OCI-LY1 (cell line): ENCODE results near the gene BBX.
"Not testable (repeated sequence)": the region's sequence is repeated elsewhere in the genome, so short reads cannot be mapped to it uniquely, and the experiment has no call there.

Source experiments
- H2AFZ ChIP-seq: fragments of 200-600 bp; sonication (generic), shearing (Covaris generic); 2 replicates; pipeline ENCODE4 v1.6.0; 2014; ENCODE audit warnings: antibody characterized with exemption, mild to moderate bottlenecking, low read length
- H3F3A ChIP-seq: fragments of 200-600 bp; sonication (generic), shearing (Covaris generic); 2 replicates; pipeline ENCODE4 v1.6.0; 2014; ENCODE audit warnings: mild to moderate bottlenecking, antibody characterized with exemption, low read length, moderate library complexity; ENCODE audit not compliant: insufficient read depth
- H3K27ac ChIP-seq: fragments of 200-600 bp; sonication (generic); 2 replicates; pipeline ENCODE4 v1.5.1; 2014; ENCODE audit warnings: low read length, mixed run types, mild to moderate bottlenecking, low read depth; ENCODE audit not compliant: poor library complexity, severe bottlenecking
- H3K27me3 ChIP-seq: fragments of 200-600 bp; sonication (generic); 2 replicates; pipeline ENCODE4 v1.6.0; 2014; ENCODE audit warnings: antibody characterized with exemption, mild to moderate bottlenecking, low read length, moderate library complexity; ENCODE audit not compliant: insufficient read depth
- H3K36me3 ChIP-seq: fragments of 200-600 bp; sonication (generic); 2 replicates; pipeline ENCODE4 v1.6.1; 2014; ENCODE audit warnings: mild to moderate bottlenecking, antibody characterized with exemption, low read length, moderate library complexity, mixed read lengths; ENCODE audit not compliant: insufficient read depth
- H3K4me1 ChIP-seq: fragments of 200-600 bp; sonication (generic); 2 replicates; pipeline ENCODE4 v1.5.1; 2014; ENCODE audit warnings: mild to moderate bottlenecking, low read length, moderate library complexity; ENCODE audit not compliant: insufficient read depth, severe bottlenecking
- H3K4me2 ChIP-seq: fragments of 200-600 bp; sonication (generic), shearing (Covaris generic); 2 replicates; pipeline ENCODE4 v1.6.1; 2014; ENCODE audit warnings: low read length
- H3K4me3 ChIP-seq: fragments of 200-600 bp; sonication (generic); 2 replicates; pipeline ENCODE4 v1.5.1; 2014; ENCODE audit warnings: low read length, low read depth, mild to moderate bottlenecking, mixed read lengths; ENCODE audit not compliant: poor library complexity, severe bottlenecking
- H3K79me2 ChIP-seq: fragments of 200-600 bp; shearing (Covaris generic); 2 replicates; pipeline ENCODE4 v1.6.1; 2016; ENCODE audit warnings: mixed run types, low read length, mixed read lengths; ENCODE audit not compliant: insufficient read depth
- H3K9ac ChIP-seq: fragments of 200-600 bp; sonication (generic), shearing (Covaris generic); 2 replicates; pipeline ENCODE4 v1.6.1; 2014; ENCODE audit warnings: mild to moderate bottlenecking, low read length, mixed read lengths
- H3K9me2 ChIP-seq: fragments of 200-600 bp; sonication (generic), shearing (Covaris generic); 2 replicates; pipeline ENCODE4 v1.6.1; 2014; ENCODE audit warnings: low read depth, mild to moderate bottlenecking, low read length, mixed read lengths
- H3K9me3 ChIP-seq: fragments of 200-600 bp; shearing (Covaris generic); 2 replicates; pipeline ENCODE4 v1.6.1; 2014; ENCODE audit warnings: low read length, mixed read lengths
- H4K20me1 ChIP-seq: fragments of 200-600 bp; sonication (generic), shearing (Covaris generic); 2 replicates; pipeline ENCODE4 v1.6.0; 2016; ENCODE audit warnings: mild to moderate bottlenecking, low read length; ENCODE audit not compliant: insufficient read depth
- EZH2 ChIP-seq: fragments of 200-600 bp; sonication (generic), shearing (Covaris generic); IDR thresholded peaks from 2 replicates; pipeline ENCODE4 v1.8.0; 2017; ENCODE audit warnings: borderline replicate concordance, mixed run types, mild to moderate bottlenecking, antibody characterized with exemption, low read length, moderate library complexity, mixed read lengths
- TF ChIP-seq, protein P1 (sequence below): fragments of 200-600 bp; sonication (generic), shearing (Covaris generic); IDR thresholded peaks from 2 replicates; pipeline ENCODE4 v1.5.1; 2017; ENCODE audit warnings: mild to moderate bottlenecking, antibody characterized with exemption, low read length, moderate library complexity, mixed read lengths

Gene BBX

DNA sequence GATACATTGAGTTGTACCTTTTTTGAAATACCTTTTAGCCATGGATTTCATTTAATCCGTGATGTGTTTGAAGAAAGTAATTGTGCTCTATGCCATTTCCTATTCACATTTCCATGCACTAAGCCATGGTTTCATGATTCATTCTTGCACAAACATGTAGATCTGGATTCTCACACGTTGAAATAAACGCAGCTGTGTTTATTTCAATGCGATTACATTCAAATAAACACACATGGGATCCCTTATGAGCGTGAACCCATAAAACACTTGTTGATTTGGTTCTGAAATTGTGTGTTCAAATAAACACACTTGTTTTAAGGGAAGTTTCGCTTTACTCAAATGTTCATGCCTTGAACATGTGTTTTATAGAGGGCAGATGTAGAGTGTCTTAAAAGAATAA lies 39.2 kb downstream of the BBX start:
- Histone ChIP-seq H4K20me1 (no peaks in the 10 kb centered on the region), H2AFZ (no peak overlapping the region)
- no peak for TF ChIP-seq EZH2
- TF ChIP-seq, protein P1, sequence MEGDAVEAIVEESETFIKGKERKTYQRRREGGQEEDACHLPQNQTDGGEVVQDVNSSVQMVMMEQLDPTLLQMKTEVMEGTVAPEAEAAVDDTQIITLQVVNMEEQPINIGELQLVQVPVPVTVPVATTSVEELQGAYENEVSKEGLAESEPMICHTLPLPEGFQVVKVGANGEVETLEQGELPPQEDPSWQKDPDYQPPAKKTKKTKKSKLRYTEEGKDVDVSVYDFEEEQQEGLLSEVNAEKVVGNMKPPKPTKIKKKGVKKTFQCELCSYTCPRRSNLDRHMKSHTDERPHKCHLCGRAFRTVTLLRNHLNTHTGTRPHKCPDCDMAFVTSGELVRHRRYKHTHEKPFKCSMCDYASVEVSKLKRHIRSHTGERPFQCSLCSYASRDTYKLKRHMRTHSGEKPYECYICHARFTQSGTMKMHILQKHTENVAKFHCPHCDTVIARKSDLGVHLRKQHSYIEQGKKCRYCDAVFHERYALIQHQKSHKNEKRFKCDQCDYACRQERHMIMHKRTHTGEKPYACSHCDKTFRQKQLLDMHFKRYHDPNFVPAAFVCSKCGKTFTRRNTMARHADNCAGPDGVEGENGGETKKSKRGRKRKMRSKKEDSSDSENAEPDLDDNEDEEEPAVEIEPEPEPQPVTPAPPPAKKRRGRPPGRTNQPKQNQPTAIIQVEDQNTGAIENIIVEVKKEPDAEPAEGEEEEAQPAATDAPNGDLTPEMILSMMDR = no peak

DNA sequence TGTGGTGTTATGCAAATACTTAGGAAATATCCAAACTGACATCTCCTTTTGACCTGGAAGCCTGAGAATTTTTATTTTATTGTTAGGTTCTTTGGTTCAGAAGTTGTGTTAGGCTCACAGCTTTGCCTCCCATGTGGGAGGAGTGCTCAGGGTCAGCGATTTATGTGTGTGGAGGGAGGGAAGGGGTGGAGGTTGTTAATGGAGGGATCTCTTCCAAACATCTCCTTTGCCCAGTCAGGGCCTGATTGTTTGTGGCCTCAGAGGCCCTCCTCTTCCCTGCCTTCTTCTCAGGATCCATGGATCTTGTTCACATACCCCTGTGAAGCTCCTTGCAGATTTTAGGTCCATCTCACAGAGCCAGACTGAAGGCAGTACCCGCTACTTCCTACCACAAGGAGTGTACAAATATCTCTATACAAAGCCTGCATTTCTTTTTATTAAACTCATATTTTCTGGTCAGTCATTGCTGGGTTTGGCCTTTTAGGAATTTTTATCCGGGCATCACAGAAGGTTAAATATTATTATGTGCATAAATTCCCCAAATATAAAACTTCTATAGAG lies 40.3 kb downstream of the BBX start:
- Histone ChIP-seq H4K20me1 (no peaks in the 10 kb centered on the region), H3K4me1 (peaks cover 12% of the 10 kb centered on the region), H3K79me2 (peaks cover 27% of the 10 kb centered on the region), H3K9me3 (no peaks in the 10 kb centered on the region), H3K27me3 (no peaks in the 10 kb centered on the region), H3K9me2 (no peaks in the 10 kb centered on the region), H3F3A (no peaks in the 10 kb centered on the region), H3K4me3 (no peak overlapping the region), H3K36me3 (no peaks in the 10 kb centered on the region), H3K4me2 (no peak overlapping the region), H2AFZ (no peak overlapping the region), H3K9ac (no peak overlapping the region), H3K27ac (peak overlapping the region; percentile 4)
- TF ChIP-seq, protein P1 = no peak
- TF ChIP-seq EZH2 = no peak

More for the DNA sequence above, 39.2 kb downstream of the BBX start:
- Histone ChIP-seq H3K36me3 (no peaks in the 10 kb centered on the region), H3K9me3 (no peaks in the 10 kb centered on the region), H3K27ac (no peak overlapping the region), H3K9ac (no peak overlapping the region), H3K4me3 (no peak overlapping the region), H3K79me2 (peaks cover 25% of the 10 kb centered on the region), H3K27me3 (no peaks in the 10 kb centered on the region), H3F3A (no peaks in the 10 kb centered on the region), H3K4me1 (peaks cover 12% of the 10 kb centered on the region), H3K4me2 (no peak overlapping the region), H3K9me2 (no peaks in the 10 kb centered on the region)

DNA sequence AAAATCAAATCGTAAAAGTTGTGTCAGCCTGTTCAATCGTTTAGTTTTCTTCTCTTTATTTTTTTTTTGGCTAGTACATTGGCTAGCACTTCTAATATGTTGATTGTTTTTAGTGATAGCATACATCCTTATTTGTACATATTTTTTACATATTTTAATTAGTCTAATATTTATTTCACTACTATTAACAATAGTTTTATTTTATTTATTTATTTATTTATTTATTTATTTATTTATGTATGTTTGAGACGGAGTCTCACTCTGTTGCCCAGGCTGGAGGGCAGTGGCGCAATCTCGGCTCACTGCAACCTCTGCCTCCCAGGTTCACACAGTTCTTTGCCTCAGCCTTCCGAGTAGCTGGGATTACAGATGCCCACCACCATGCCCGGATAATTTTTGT lies 42.5 kb downstream of the BBX start:
- not testable (repeated sequence) for H3K4me3 ChIP-seq, H3K36me3 ChIP-seq, H3K9me2 ChIP-seq, H3K9me3 ChIP-seq, H4K20me1 ChIP-seq, H3K27ac ChIP-seq, H2AFZ ChIP-seq, H3K27me3 ChIP-seq, H3F3A ChIP-seq, H3K9ac ChIP-seq, H3K4me2 ChIP-seq
- H3K4me1 ChIP-seq = peaks cover 12% of the 10 kb centered on the region
- peaks cover 27% of the 10 kb centered on the region for H3K79me2 ChIP-seq

DNA sequence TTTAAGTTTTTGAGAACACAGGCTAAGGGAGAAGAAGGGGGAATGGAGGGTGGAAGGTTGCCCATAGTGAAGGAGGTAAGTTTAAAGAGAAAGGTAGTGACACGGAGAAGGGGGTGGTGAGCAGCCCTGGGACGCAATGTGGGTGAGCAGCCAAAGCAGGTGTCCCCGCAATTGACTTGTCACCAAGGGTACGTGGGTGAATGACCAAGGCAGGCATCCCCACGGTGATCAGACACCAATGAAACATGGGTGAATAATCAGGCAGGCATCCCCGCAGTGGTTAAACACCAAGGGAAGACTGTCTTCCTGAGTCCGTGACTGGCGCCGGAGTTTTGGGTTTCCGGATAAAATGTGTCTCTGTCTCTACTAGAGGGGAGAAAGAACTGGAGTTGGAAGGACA lies 48.3 kb downstream of the BBX start:
- not testable (repeated sequence) for H3K79me2 ChIP-seq, H3F3A ChIP-seq, H3K9me2 ChIP-seq, H4K20me1 ChIP-seq, H3K36me3 ChIP-seq, H3K4me2 ChIP-seq, H3K4me3 ChIP-seq, H3K9me3 ChIP-seq, H2AFZ ChIP-seq, H3K9ac ChIP-seq, H3K4me1 ChIP-seq, H3K27me3 ChIP-seq, H3K27ac ChIP-seq

DNA sequence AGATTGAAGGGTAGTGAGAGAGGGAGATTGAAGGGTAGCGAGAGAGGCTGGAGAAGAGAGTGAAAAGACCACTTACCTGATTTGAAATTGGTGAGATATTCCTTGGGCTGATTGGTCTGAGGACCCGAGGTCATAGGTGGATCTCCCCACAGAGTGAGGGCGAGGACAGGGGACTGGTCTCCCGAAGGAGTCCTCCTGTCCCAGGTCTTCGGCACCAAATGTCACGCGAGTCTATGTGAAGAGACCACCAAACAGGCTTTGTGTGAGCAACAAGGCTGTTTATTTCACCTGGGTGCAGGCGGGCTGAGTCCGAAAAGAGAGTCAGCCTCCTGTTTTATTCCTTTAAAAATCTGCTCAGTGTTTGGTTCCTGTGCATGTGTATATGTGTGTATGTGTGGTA lies 48.7 kb downstream of the BBX start:
- H3K4me3 ChIP-seq, H3K36me3 ChIP-seq, H3K27me3 ChIP-seq, H2AFZ ChIP-seq, H4K20me1 ChIP-seq, H3K9ac ChIP-seq, H3F3A ChIP-seq, H3K9me3 ChIP-seq, H3K9me2 ChIP-seq, H3K4me1 ChIP-seq, H3K4me2 ChIP-seq, H3K79me2 ChIP-seq, H3K27ac ChIP-seq: not testable (repeated sequence)
